DND-41 (cell line): Measurements from ENCODE around the gene NKD1.

Source experiments
- ATAC-seq: fragments of 200-7000 bp; cut with Tn5 transposase; 3 replicates; pipeline ENCODE4 v1.9.1; 2021; ENCODE audit warnings: low read depth; ENCODE audit not compliant: insufficient read depth
- DNase-seq: peaks from one replicate; pipeline ENCODE4 v3.0.0-alpha.2; 2020
- H2AFZ ChIP-seq: 2 replicates; pipeline ENCODE4 v1.6.0; 2012; ENCODE audit warnings: low read depth, low read length
- H3K27ac ChIP-seq: 2 replicates; pipeline ENCODE4 v1.5.1; 2012; ENCODE audit warnings: low read length, inconsistent platforms
- H3K27me3 ChIP-seq: fragments of 200-600 bp; sonication (generic); 2 replicates; pipeline ENCODE4 v1.6.0; 2012; ENCODE audit warnings: low read length, mild to moderate bottlenecking, inconsistent platforms; ENCODE audit not compliant: insufficient read depth, poor library complexity
- H3K36me3 ChIP-seq: 2 replicates; pipeline ENCODE4 v1.5.1; 2012; ENCODE audit warnings: low read length, inconsistent platforms; ENCODE audit not compliant: insufficient read depth
- H3K4me1 ChIP-seq: 2 replicates; pipeline ENCODE4 v1.5.1; 2012; ENCODE audit warnings: mild to moderate bottlenecking, low read length; ENCODE audit not compliant: insufficient read depth
- H3K4me2 ChIP-seq: 2 replicates; pipeline ENCODE4 v1.6.0; 2012; ENCODE audit warnings: mild to moderate bottlenecking, moderate library complexity, low read length, inconsistent platforms; ENCODE audit not compliant: insufficient read depth
- H3K4me3 ChIP-seq, 2 experiments: fragments of 200-600 bp in 1 of 2; shearing (Covaris generic) in 1 of 2; 2 replicates each; pipeline ENCODE4 v1.5.1; 2012 to 2016; ENCODE audit warnings: inconsistent platforms in 2 of 2, low read length in 2 of 2, mild to moderate bottlenecking in 2 of 2, low read depth in 1 of 2, moderate library complexity in 1 of 2
- H3K79me2 ChIP-seq: 2 replicates; pipeline ENCODE4 v1.6.0; 2012; ENCODE audit warnings: low read length, inconsistent platforms; ENCODE audit not compliant: insufficient read depth
- H3K9ac ChIP-seq: 2 replicates; pipeline ENCODE4 v1.6.0; 2012; ENCODE audit warnings: low read depth, mild to moderate bottlenecking, inconsistent platforms, low read length, moderate library complexity
- H3K9me3 ChIP-seq: 2 replicates; pipeline ENCODE4 v1.5.1; 2012; ENCODE audit warnings: low read length, moderate library complexity, mild to moderate bottlenecking, inconsistent platforms; ENCODE audit not compliant: insufficient read depth, severe bottlenecking
- H4K20me1 ChIP-seq: 2 replicates; pipeline ENCODE4 v1.6.0; 2012; ENCODE audit warnings: low read length; ENCODE audit not compliant: insufficient read depth
- EZH2 ChIP-seq: IDR thresholded peaks from 3 replicates; pipeline ENCODE4 v1.6.1; 2012; ENCODE audit warnings: borderline replicate concordance, low read depth, mild to moderate bottlenecking, moderate library complexity, low read length, inconsistent platforms; ENCODE audit not compliant: severe bottlenecking
- TF ChIP-seq, protein P1 (sequence below): IDR thresholded peaks from 2 replicates; pipeline ENCODE4 v1.5.1; 2012; ENCODE audit warnings: borderline replicate concordance, low read length, moderate library complexity, mild to moderate bottlenecking; ENCODE audit not compliant: poor library complexity, severe bottlenecking; ENCODE audit errors: extremely low read depth

The NKD1 gene

DNA sequence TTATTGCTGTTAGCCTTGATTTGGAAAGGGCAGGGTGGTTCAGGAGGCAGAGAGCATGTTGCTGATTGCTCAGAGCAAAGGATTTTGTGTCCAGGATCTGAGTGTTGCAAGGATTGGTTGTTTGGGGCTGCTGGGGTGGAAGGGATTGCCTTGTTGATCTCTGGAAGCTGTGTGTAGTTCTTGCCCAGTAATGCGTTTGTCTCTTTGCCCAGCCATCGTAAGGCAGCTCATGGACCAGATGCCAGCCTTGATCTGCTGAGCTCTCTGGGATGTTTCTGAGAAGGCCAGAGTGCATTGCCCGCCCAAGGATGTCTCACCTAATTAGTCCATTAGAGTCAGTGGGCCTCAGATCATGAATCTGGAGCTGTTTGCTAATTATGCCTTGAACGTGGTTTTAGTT is 33.6 kb downstream of the NKD1 start:
- no peaks in the 10 kb centered on the region for H3K36me3 ChIP-seq
- ATAC-seq (no peak), DNase-seq (no peak)
- peaks cover 8% of the 10 kb centered on the region for H3K27me3 ChIP-seq
- no peaks in the 10 kb centered on the region for H3K9me3 ChIP-seq
- H3K4me2 ChIP-seq = no peak overlapping the region
- no peaks in the 10 kb centered on the region for H3K79me2 ChIP-seq
- no peak overlapping the region for H3K4me3 ChIP-seq
- H3K4me1 ChIP-seq = no peaks in the 10 kb centered on the region
- TF ChIP-seq EZH2 = no peak
- TF ChIP-seq, protein P1, sequence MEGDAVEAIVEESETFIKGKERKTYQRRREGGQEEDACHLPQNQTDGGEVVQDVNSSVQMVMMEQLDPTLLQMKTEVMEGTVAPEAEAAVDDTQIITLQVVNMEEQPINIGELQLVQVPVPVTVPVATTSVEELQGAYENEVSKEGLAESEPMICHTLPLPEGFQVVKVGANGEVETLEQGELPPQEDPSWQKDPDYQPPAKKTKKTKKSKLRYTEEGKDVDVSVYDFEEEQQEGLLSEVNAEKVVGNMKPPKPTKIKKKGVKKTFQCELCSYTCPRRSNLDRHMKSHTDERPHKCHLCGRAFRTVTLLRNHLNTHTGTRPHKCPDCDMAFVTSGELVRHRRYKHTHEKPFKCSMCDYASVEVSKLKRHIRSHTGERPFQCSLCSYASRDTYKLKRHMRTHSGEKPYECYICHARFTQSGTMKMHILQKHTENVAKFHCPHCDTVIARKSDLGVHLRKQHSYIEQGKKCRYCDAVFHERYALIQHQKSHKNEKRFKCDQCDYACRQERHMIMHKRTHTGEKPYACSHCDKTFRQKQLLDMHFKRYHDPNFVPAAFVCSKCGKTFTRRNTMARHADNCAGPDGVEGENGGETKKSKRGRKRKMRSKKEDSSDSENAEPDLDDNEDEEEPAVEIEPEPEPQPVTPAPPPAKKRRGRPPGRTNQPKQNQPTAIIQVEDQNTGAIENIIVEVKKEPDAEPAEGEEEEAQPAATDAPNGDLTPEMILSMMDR = no peak
- no peak overlapping the region for H3K9ac ChIP-seq
- H3K27ac ChIP-seq = no peak overlapping the region
- H4K20me1 ChIP-seq = 0 out of 2 replicates have a peak, but pooled peaks cover 2% of the 10 kb centered on the region
- no peak overlapping the region for H2AFZ ChIP-seq

DNA sequence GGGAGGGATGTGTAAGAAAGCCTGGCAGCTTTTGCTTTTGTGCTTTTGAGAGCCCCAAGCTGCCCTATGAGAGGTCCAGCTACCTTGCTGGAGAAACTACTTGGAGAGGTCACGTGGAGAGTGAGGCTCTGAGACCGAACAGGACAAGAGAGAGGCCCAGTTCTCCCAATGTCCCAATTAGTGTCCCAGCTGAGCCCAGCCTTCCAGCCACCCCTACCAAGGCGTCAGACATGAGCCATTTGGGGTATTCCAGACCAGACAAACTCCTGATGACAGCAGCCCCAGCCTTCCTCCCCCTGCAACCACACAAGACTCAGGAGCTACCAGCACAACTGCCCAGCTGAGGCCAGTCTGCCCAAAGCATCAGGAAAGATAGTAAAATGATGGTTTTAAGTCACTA is 35.0 kb downstream of the NKD1 start:
- no peak for ATAC-seq
- Histone ChIP-seq H3K27me3 (peaks cover 8% of the 10 kb centered on the region), H3K36me3 (no peaks in the 10 kb centered on the region), H2AFZ (no peak overlapping the region), H3K79me2 (no peaks in the 10 kb centered on the region), H3K9ac (no peak overlapping the region), H3K4me1 (no peaks in the 10 kb centered on the region), H3K4me3 (no peak overlapping the region), H3K4me2 (no peak overlapping the region), H3K9me3 (no peaks in the 10 kb centered on the region), H3K27ac (no peak overlapping the region), H4K20me1 (0 out of 2 replicates have a peak, but pooled peaks cover 2% of the 10 kb centered on the region)
- DNase-seq = no peak
- no peak for TF ChIP-seq EZH2
- TF ChIP-seq, protein P1 = no peak

DNA sequence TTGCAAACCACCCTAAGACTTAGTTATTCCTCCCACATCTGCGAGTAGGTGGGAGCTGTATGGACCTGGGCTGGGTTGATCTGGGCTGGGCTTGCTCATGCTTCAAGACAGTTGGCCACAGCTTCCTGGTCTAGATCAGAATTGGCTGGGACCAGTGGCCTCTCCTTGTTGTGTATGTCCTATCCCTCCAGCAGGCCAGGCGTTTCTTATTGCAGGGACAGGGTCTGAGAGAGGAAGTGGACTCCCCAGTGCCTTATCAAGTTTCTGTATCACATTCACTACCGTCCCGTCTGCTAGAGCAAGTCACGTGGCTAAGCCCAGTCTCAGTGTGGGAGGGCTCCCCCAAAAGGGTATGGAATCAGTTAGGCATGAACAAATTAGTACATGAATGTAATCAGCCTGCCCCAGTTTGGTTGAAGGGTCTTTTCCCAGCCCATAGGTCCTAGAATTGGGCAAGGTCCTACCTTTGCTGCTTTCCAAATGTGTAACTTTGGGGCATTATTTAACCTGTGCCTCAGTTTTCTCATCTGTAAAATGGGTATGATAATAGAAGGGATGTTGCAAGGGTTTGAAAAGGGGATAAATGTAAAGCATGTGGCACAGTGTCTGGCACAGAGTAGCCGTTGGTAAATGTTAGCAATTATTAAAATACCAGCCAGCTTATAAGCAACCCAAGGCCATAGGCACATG is 36.0 kb downstream of the NKD1 start:
- H2AFZ ChIP-seq = no peak overlapping the region
- no peak for DNase-seq
- ATAC-seq = no peak
- TF ChIP-seq EZH2 = no peak
- TF ChIP-seq, protein P1 = no peak
- no peak overlapping the region for H3K27ac ChIP-seq
- H3K4me2 ChIP-seq = no peak overlapping the region
- no peaks in the 10 kb centered on the region for H3K36me3 ChIP-seq
- H3K27me3 ChIP-seq = peaks cover 8% of the 10 kb centered on the region
- H3K9me3 ChIP-seq = no peaks in the 10 kb centered on the region
- H4K20me1 ChIP-seq = 0 out of 2 replicates have a peak, but pooled peaks cover 2% of the 10 kb centered on the region
- no peak overlapping the region for H3K4me3 ChIP-seq
- no peaks in the 10 kb centered on the region for H3K4me1 ChIP-seq
- H3K9ac ChIP-seq = no peak overlapping the region
- H3K79me2 ChIP-seq = no peaks in the 10 kb centered on the region
